Activated T-helper 17 cell treated with anti-CD3 and anti-CD28 coated beads, Interleukin-2, amount 50 U/mL, for 72 hours (primary cell): ENCODE data around the gene GPR146. TPM values are rescaled to one million over a fixed set of nuclear protein-coding genes. Genes with fewer than 3 reads are reported as not detected.

Source experiments
- ATAC-seq: fragments of 150-1000 bp; cut with Tn5 transposase; replicated peaks from 2 replicates; pipeline ENCODE4 v1.10.0; 2021; ENCODE audit warnings: mild to moderate bottlenecking, moderate library complexity
- H3K27ac Mint-ChIP-seq: one replicate; pipeline ENCODE4 v1.8.0; 2022; ENCODE audit warnings: mixed read lengths
- H3K27me3 Mint-ChIP-seq: one replicate; pipeline ENCODE4 v1.8.0; 2022; ENCODE audit warnings: mixed read lengths
- H3K36me3 Mint-ChIP-seq: one replicate; pipeline ENCODE4 v1.8.0; 2022; ENCODE audit warnings: low read depth, mild to moderate bottlenecking, mixed read lengths
- H3K4me1 Mint-ChIP-seq: one replicate; pipeline ENCODE4 v1.8.0; 2022; ENCODE audit warnings: mixed read lengths
- H3K4me3 Mint-ChIP-seq: one replicate; pipeline ENCODE4 v1.8.0; 2022; ENCODE audit warnings: mild to moderate bottlenecking, mixed read lengths
- H3K9me3 Mint-ChIP-seq: one replicate; pipeline ENCODE4 v1.8.0; 2022; ENCODE audit warnings: mixed read lengths
- total RNA-seq, 2 donors: library from RNA; stranded (reverse); gene quantifications; one replicate each; pipeline ENCODE4 v1.2.3, GENCODE V29; 2022

The GPR146 gene
- total RNA-seq, 2 donors from 2014 or later: 2.0 to 14.9 TPM

GRCh38 chr7:1053816-1054370 is 9.5 kb downstream of the GPR146 start:
- no peaks in the 10 kb centered on the region for H3K27me3 Mint-ChIP-seq
- no peak overlapping the region for H3K4me3 Mint-ChIP-seq
- H3K36me3 Mint-ChIP-seq: no peaks in the 10 kb centered on the region
- H3K4me1 Mint-ChIP-seq: peaks cover 11% of the 10 kb centered on the region
- no peak for ATAC-seq
- H3K27ac Mint-ChIP-seq: no peak overlapping the region
- H3K9me3 Mint-ChIP-seq: no peaks in the 10 kb centered on the region

GRCh38 chr7:1054438-1054837 is 10.1 kb downstream of the GPR146 start:
- Mint-ChIP-seq H3K27ac (no peak overlapping the region), H3K4me1 (peaks cover 5% of the 10 kb centered on the region), H3K36me3 (no peaks in the 10 kb centered on the region), H3K9me3 (no peaks in the 10 kb centered on the region), H3K27me3 (no peaks in the 10 kb centered on the region), H3K4me3 (no peak overlapping the region)
- no peak for ATAC-seq

GRCh38 chr7:1054861-1055450 is 10.6 kb downstream of the GPR146 start:
- H3K4me1 Mint-ChIP-seq: peaks cover 5% of the 10 kb centered on the region
- no peak overlapping the region for H3K27ac Mint-ChIP-seq
- no peaks in the 10 kb centered on the region for H3K36me3 Mint-ChIP-seq
- peak overlapping the region; percentile 55 for H3K4me3 Mint-ChIP-seq
- no peaks in the 10 kb centered on the region for H3K27me3 Mint-ChIP-seq
- H3K9me3 Mint-ChIP-seq: no peaks in the 10 kb centered on the region
- peak; percentile 48 for ATAC-seq

DNA sequence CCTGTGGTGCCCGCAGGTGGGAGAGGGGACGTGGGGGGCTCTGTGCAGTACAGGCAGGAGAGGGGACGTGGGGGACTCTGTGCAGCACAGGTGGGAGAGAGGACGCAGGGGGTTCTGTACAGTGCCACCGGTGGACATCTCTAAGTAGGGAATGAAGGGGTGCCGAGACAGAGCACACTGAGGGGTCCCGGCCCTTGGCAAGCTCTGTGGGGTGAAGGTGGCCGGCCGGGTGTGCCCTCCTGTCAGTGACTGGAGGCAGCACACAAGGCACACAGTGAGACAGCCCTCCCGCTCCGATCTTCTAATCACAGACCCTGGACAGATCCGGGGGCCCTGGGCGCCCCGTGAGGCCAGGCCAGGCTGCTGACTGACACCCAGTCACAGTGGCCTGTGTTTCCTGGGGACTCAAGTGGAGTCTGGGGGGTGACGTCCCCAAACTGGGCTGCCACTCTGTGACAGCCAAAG is 11.2 kb downstream of the GPR146 start:
- Mint-ChIP-seq H3K36me3 (no peaks in the 10 kb centered on the region), H3K4me1 (peaks cover 5% of the 10 kb centered on the region), H3K4me3 (peak overlapping the region; percentile 55), H3K9me3 (no peaks in the 10 kb centered on the region), H3K27ac (no peak overlapping the region), H3K27me3 (no peaks in the 10 kb centered on the region)
- no peak for ATAC-seq

DNA sequence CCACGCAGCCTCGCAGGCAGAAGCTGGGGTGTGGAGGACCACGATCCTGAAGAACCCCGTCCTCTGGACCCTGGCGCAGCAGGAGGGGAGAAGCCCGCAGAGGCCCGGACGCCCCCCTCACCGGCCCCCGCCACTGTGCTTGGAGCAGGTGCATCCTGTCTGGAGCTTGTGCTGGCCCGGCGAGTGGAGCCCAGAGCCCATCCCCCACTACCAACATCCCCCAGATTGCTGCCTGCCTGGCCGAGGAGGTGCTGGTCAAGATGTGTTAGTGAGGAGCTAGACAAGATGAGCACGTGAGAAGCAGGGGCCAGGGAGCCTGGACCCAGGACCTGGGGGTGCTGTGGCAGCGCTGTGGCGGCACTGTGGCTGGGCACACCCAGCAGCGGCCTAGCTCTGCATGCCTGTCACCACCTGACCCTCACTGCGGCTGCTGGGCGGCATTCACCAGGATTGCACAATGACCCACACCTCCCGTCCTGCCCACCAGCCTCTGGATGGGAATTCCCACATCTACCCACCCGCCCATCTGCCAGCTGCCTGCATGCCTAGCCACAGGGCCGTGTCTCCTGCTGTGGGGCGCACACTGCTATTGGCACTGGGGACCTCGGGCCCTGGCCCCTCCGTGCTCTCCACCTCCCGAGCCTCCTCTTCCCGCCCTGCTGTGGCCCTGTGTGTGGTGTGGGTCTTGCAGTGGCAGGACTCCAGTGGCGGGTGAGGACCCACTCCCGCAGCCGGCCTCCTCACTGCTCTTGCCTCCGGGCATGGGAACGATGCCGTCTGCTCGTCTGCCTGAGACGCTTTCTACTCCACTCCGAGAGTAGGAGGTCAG is 11.8 kb downstream of the GPR146 start:
- H3K4me3 Mint-ChIP-seq: peak overlapping the region; percentile 55
- no peaks in the 10 kb centered on the region for H3K36me3 Mint-ChIP-seq
- H3K27me3 Mint-ChIP-seq: no peaks in the 10 kb centered on the region
- no peak overlapping the region for H3K27ac Mint-ChIP-seq
- no peak for ATAC-seq
- no peaks in the 10 kb centered on the region for H3K9me3 Mint-ChIP-seq
- peaks cover 5% of the 10 kb centered on the region for H3K4me1 Mint-ChIP-seq

DNA sequence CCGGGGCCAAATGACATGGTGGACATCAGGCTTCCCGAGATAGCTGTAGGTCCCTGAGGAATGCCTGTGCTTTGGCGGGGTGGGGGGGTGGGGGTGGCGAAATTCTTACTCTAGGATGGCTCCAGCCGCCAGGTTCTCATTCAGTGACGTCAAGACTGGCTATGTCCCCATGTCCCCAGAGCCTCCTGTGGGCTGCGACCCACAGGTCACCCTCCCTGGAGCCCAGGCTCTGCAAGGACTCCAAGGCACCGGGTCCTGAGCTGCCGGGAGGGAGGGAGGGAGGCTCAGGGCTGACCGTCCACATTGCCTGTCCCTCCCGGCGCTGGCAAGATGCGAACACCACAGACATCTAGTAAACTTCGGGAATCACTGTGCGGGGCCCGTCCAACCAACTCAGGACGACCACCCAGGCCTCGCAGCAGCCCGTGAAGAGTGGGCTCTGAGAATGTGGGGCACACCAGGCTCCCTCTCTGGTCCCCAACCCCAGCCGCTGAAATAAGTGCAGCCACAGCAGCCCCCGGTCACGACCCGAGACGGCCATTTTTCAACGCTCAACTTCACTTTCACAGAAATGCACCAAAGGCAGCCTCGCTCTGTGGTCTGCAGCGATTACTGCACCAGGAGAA is 12.6 kb downstream of the GPR146 start:
- no peak for ATAC-seq
- no peaks in the 10 kb centered on the region for H3K36me3 Mint-ChIP-seq
- H3K4me1 Mint-ChIP-seq: no peaks in the 10 kb centered on the region
- H3K27me3 Mint-ChIP-seq: no peaks in the 10 kb centered on the region
- no peak overlapping the region for H3K27ac Mint-ChIP-seq
- H3K4me3 Mint-ChIP-seq: no peak overlapping the region
- H3K9me3 Mint-ChIP-seq: no peaks in the 10 kb centered on the region

GRCh38 chr7:1057416-1058291 is 13.3 kb downstream of the GPR146 start:
- H3K27me3 Mint-ChIP-seq: no peaks in the 10 kb centered on the region
- no peaks in the 10 kb centered on the region for H3K9me3 Mint-ChIP-seq

DNA sequence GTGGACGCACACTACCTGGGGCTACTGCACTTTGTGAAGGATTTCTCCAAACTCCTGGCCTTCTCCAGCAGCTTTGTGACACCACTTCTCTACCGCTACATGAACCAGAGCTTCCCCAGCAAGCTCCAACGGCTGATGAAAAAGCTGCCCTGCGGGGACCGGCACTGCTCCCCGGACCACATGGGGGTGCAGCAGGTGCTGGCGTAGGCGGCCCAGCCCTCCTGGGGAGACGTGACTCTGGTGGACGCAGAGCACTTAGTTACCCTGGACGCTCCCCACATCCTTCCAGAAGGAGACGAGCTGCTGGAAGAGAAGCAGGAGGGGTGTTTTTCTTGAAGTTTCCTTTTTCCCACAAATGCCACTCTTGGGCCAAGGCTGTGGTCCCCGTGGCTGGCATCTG is 14.0 kb downstream of the GPR146 start:
- H3K27me3 Mint-ChIP-seq: no peaks in the 10 kb centered on the region
- H3K4me1 Mint-ChIP-seq: no peaks in the 10 kb centered on the region
- ATAC-seq: no peak
- H3K9me3 Mint-ChIP-seq: no peaks in the 10 kb centered on the region
- no peak overlapping the region for H3K4me3 Mint-ChIP-seq
- H3K27ac Mint-ChIP-seq: no peak overlapping the region
- H3K36me3 Mint-ChIP-seq: no peaks in the 10 kb centered on the region

More at GRCh38 chr7:1057416-1058291, 13.3 kb downstream of the GPR146 start:
- no peak overlapping the region for H3K4me3 Mint-ChIP-seq
- no peaks in the 10 kb centered on the region for H3K36me3 Mint-ChIP-seq
- no peak for ATAC-seq
- no peaks in the 10 kb centered on the region for H3K4me1 Mint-ChIP-seq
- no peak overlapping the region for H3K27ac Mint-ChIP-seq

DNA sequence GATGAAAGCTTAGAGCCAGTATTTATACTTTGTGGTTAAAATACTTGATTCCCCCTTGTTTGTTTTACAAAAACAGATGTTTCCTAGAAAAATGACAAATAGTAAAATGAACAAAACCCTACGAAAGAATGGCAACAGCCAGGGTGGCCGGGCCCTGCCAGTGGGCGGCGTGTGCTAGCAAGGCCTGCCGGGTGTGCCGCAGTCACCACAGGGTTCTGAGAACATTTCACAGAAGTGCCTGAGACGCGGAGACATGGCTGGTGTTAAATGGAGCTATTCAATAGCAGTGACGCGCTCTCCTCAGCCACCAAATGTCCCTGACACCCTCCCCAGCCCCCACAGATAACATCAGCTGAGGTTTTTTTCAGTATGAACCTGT is 14.5 kb downstream of the GPR146 start:
- H3K9me3 Mint-ChIP-seq: no peaks in the 10 kb centered on the region
- H3K27me3 Mint-ChIP-seq: no peaks in the 10 kb centered on the region
- no peaks in the 10 kb centered on the region for H3K36me3 Mint-ChIP-seq
- H3K4me3 Mint-ChIP-seq: peak overlapping the region; percentile 9
- peak; percentile 68 for ATAC-seq
- H3K4me1 Mint-ChIP-seq: no peaks in the 10 kb centered on the region
- H3K27ac Mint-ChIP-seq: peak overlapping the region; percentile 36

DNA sequence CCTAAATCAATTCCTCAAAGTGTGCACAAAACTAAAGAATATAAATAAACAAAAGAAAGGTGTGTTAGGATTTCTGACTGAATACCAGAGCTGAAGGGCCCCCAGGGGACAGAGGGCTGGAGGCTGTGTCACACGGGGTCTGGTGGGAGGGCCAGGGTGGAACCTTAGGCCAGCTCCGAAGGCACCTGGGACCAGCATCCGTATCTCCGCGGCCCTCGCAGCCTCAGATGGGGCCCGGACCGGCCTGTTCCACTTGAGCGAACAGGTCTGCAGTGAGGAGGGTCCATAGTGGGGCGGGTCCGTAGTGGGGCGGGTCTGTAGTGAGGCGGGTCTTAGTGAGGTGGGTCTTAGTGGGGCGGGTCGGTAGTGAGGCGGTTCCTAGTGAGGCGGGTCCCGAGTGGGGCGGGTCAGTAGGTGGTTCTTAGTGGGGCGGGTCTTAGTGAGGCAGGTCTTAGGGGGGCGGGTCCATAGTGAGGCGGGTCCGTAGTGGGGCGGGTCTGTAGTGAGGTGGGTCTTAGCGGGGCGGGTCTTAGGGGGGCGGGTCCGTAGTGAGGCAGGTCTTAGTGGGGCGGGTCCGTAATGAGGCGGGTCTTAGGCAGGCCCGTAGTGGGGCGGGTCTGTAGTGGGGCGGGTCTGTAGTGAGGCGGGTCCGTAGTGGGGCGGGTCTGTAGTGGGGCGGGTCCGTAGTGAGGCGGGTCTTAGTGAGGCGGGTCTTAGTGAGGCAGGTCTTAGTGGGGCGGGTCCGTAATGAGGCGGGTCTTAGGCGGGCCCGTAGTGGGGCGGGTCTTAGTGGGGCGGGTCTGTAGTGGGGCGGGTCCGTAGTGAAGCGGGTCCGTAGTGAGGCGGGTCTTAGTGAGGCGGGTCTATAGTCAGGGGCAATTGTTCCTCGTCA is 15.1 kb downstream of the GPR146 start:
- ATAC-seq: peak; percentile 44
- no peaks in the 10 kb centered on the region for H3K36me3 Mint-ChIP-seq
- no peaks in the 10 kb centered on the region for H3K9me3 Mint-ChIP-seq
- peak overlapping the region; percentile 36 for H3K27ac Mint-ChIP-seq
- H3K4me3 Mint-ChIP-seq: peak overlapping the region; percentile 9
- H3K4me1 Mint-ChIP-seq: no peaks in the 10 kb centered on the region
- no peaks in the 10 kb centered on the region for H3K27me3 Mint-ChIP-seq

DNA sequence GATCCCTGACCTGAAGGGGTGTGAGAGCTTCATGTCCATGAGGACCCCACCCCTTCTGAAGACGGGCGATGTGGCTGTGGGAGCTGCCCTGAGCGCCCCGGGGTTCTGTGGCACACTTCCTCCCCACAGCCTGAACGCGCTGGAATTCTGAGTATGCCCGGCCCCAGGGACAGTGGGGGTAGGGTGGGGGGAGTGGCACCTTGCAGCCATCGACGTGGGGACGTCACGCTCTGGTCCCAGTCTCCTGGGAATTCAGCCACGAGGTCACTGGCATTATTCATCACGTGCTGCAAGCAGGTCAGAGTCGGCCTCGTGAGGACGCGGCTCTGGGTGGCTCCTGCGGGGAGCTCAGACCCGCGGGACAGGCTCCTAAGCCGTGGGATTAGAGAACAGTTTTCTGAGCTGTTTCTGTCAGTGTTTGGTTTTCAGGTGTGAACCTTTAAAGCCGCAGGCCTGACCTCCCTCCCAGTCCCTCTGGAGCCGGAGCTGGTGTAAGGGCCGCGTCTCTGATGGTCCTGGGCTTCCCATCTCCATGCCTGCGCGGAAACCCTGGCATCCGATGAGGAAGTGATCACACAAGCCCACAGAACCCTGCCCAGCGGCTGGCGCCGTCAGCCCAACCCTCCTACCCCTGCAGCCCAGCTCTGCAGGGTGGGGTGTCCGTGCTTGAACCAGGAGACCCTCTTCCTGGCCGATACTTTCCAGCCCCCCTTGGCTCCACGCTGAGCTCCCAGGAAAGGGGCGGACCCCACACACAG is 16.1 kb downstream of the GPR146 start:
- ATAC-seq: no peak
- Mint-ChIP-seq H3K27ac (no peak overlapping the region), H3K27me3 (no peaks in the 10 kb centered on the region), H3K4me1 (no peaks in the 10 kb centered on the region), H3K9me3 (no peaks in the 10 kb centered on the region), H3K4me3 (no peak overlapping the region), H3K36me3 (no peaks in the 10 kb centered on the region)

- no peaks in the 10 kb centered on the region for H3K27me3 Mint-ChIP-seq
- ATAC-seq: no peak
- H3K9me3 Mint-ChIP-seq: no peaks in the 10 kb centered on the region
- no peak overlapping the region for H3K27ac Mint-ChIP-seq
- no peaks in the 10 kb centered on the region for H3K36me3 Mint-ChIP-seq
- no peak overlapping the region for H3K4me3 Mint-ChIP-seq
- H3K4me1 Mint-ChIP-seq: no peaks in the 10 kb centered on the region
Measured at GRCh38 chr7:1061180-1061579, 16.8 kb downstream of the GPR146 start.
